Nephron (organoid): ENCODE results near the gene MED13L.

ENCODE experiments used
- H3K27ac Mint-ChIP-seq, 3 experiments: 2 replicates each; pipeline ENCODE4 v1.8.0; 2020; ENCODE audit warnings: mixed read lengths in 3 of 3, mild to moderate bottlenecking in 2 of 3, moderate library complexity in 1 of 3
- H3K27me3 Mint-ChIP-seq: 2 replicates; pipeline ENCODE4 v1.8.0; 2021; ENCODE audit warnings: low read depth, mild to moderate bottlenecking, moderate library complexity, mixed read lengths
- H3K36me3 Mint-ChIP-seq: 2 replicates; pipeline ENCODE4 v1.8.0; 2020; ENCODE audit warnings: low read depth, mixed read lengths
- H3K4me1 Mint-ChIP-seq: 2 replicates; pipeline ENCODE4 v1.8.0; 2020; ENCODE audit warnings: mixed read lengths
- H3K4me3 Mint-ChIP-seq, 3 experiments: 2 replicates each; pipeline ENCODE4 v1.8.0; 2020; ENCODE audit warnings: mild to moderate bottlenecking in 3 of 3, mixed read lengths in 3 of 3, moderate library complexity in 2 of 3
- H3K9me3 Mint-ChIP-seq: 2 replicates; pipeline ENCODE4 v1.8.0; 2020; ENCODE audit warnings: mixed read lengths
- CTCF ChIP-seq, 3 experiments: fragments of 200-600 bp; sonication (generic); IDR thresholded peaks; one replicate each; pipeline ENCODE4 v1.5.0; 2021; ENCODE audit warnings: antibody characterized with exemption in 3 of 3; ENCODE audit not compliant: unreplicated experiment in 3 of 3

Gene MED13L

GRCh38 chr12:115993737-115994136 lies 283.8 kb downstream of the MED13L start:
- Mint-ChIP-seq H3K4me3 (no peak overlapping the region), H3K9me3 (no peaks in the 10 kb centered on the region), H3K36me3 (peaks cover 60% of the 10 kb centered on the region), H3K4me1 (peaks cover 19% of the 10 kb centered on the region), H3K27me3 (no peaks in the 10 kb centered on the region), H3K27ac (no peak overlapping the region)
- no peak for TF ChIP-seq CTCF (IDR thresholded peaks at IDR 0.05; ENCODE audit: unreplicated experiment in 3 of 3)

- TF ChIP-seq CTCF (IDR thresholded peaks at IDR 0.05; ENCODE audit: unreplicated experiment in 3 of 3): no peak
- H3K27ac Mint-ChIP-seq: no peak overlapping the region
- no peaks in the 10 kb centered on the region for H3K27me3 Mint-ChIP-seq
- no peaks in the 10 kb centered on the region for H3K9me3 Mint-ChIP-seq
- H3K36me3 Mint-ChIP-seq: peaks cover 65% of the 10 kb centered on the region
- H3K4me3 Mint-ChIP-seq: no peak overlapping the region
- H3K4me1 Mint-ChIP-seq: peaks cover 19% of the 10 kb centered on the region
These were observed 287.3 kb downstream of the MED13L start for GRCh38 chr12:115990241-115990640.

GRCh38 chr12:115988625-115989563 lies 288.6 kb downstream of the MED13L start:
- TF ChIP-seq CTCF (IDR thresholded peaks at IDR 0.05; ENCODE audit: unreplicated experiment in 3 of 3): no peak
- H3K4me1 Mint-ChIP-seq: peaks cover 19% of the 10 kb centered on the region
- H3K27me3 Mint-ChIP-seq: no peaks in the 10 kb centered on the region
- H3K36me3 Mint-ChIP-seq: peaks cover 59% of the 10 kb centered on the region
- H3K4me3 Mint-ChIP-seq: no peak overlapping the region
- H3K9me3 Mint-ChIP-seq: no peaks in the 10 kb centered on the region
- peak overlapping the region in 1 of 3 experiments; percentile 5 for H3K27ac Mint-ChIP-seq

- peaks cover 59% of the 10 kb centered on the region for H3K36me3 Mint-ChIP-seq
- no peak for TF ChIP-seq CTCF (IDR thresholded peaks at IDR 0.05; ENCODE audit: unreplicated experiment in 3 of 3)
- H3K4me3 Mint-ChIP-seq: no peak overlapping the region
- no peaks in the 10 kb centered on the region for H3K9me3 Mint-ChIP-seq
- H3K27me3 Mint-ChIP-seq: no peaks in the 10 kb centered on the region
- H3K27ac Mint-ChIP-seq: peak overlapping the region in 1 of 3 experiments; percentile 5
- peaks cover 19% of the 10 kb centered on the region for H3K4me1 Mint-ChIP-seq
These were observed 289.3 kb downstream of the MED13L start for GRCh38 chr12:115988212-115988611.

GRCh38 chr12:115984616-115985015 lies 292.9 kb downstream of the MED13L start:
- H3K4me1 Mint-ChIP-seq: peaks cover 16% of the 10 kb centered on the region
- peaks cover 63% of the 10 kb centered on the region for H3K36me3 Mint-ChIP-seq
- no peaks in the 10 kb centered on the region for H3K9me3 Mint-ChIP-seq
- no peak overlapping the region for H3K4me3 Mint-ChIP-seq
- no peaks in the 10 kb centered on the region for H3K27me3 Mint-ChIP-seq
- H3K27ac Mint-ChIP-seq: no peak overlapping the region
- no peak for TF ChIP-seq CTCF (IDR thresholded peaks at IDR 0.05; ENCODE audit: unreplicated experiment in 3 of 3)
